Neuronal stem cell (in vitro differentiated cells): Measurements from ENCODE around the gene CANX.
"Not testable (repeated sequence)": the region's sequence is repeated elsewhere in the genome, so short reads cannot be mapped to it uniquely, and the experiment has no call there.

Source experiments
- DNase-seq: peaks from one replicate; pipeline ENCODE4 v3.0.0-alpha.2; 2013; ENCODE audit warnings: low spot score
- H2AFZ ChIP-seq: one replicate; pipeline ENCODE4 v1.6.1; 2013; ENCODE audit warnings: mild to moderate bottlenecking, low read length, inconsistent platforms
- H2AK5ac ChIP-seq: 2 replicates; pipeline ENCODE4 v1.6.1; 2013; ENCODE audit warnings: low read depth, mild to moderate bottlenecking, inconsistent platforms, low read length, moderate library complexity, mixed read lengths
- H2BK120ac ChIP-seq: 2 replicates; pipeline ENCODE4 v1.6.1; 2013; ENCODE audit warnings: low read depth, mild to moderate bottlenecking, inconsistent platforms, low read length, moderate library complexity, mixed read lengths
- H2BK12ac ChIP-seq: one replicate; pipeline ENCODE4 v1.6.1; 2013; ENCODE audit warnings: low read length, inconsistent platforms
- H2BK15ac ChIP-seq: 2 replicates; pipeline ENCODE4 v1.6.1; 2013; ENCODE audit warnings: mild to moderate bottlenecking, low read length, inconsistent platforms, mixed read lengths
- H2BK5ac ChIP-seq: one replicate; pipeline ENCODE4 v1.6.1; 2013; ENCODE audit warnings: inconsistent platforms, mild to moderate bottlenecking, low read length, moderate library complexity
- H3K14ac ChIP-seq: one replicate; pipeline ENCODE4 v1.6.1; 2013; ENCODE audit warnings: low read length, inconsistent platforms
- H3K18ac ChIP-seq: 2 replicates; pipeline ENCODE4 v1.6.1; 2013; ENCODE audit warnings: low read length, inconsistent platforms
- H3K23ac ChIP-seq: 2 replicates; pipeline ENCODE4 v1.6.1; 2013; ENCODE audit warnings: low read depth, mild to moderate bottlenecking, mixed read lengths, low read length, inconsistent platforms; ENCODE audit not compliant: poor library complexity
- H3K27ac ChIP-seq: replicated peaks from 3 replicates; pipeline ENCODE4 v1.5.1; 2013; ENCODE audit warnings: low read length, inconsistent platforms
- H3K27me3 ChIP-seq, 3 experiments: 2 replicates each; pipeline ENCODE4 v1.6.1; 2013; ENCODE audit warnings: low read length in 3 of 3, mild to moderate bottlenecking in 2 of 3, inconsistent platforms in 1 of 3, low read depth in 1 of 3, mixed read lengths in 1 of 3, moderate library complexity in 1 of 3; ENCODE audit not compliant: control insufficient read depth in 3 of 3, insufficient read depth in 3 of 3
- H3K36me3 ChIP-seq, 2 donors: replicated peaks in 1 of 2; 2 replicates each; pipeline ENCODE4 v1.6.1; 2013; ENCODE audit warnings: low read length in 2 of 2; ENCODE audit not compliant: control insufficient read depth in 2 of 2, insufficient read depth in 2 of 2
- H3K4ac ChIP-seq: 2 replicates; pipeline ENCODE4 v1.6.1; 2013; ENCODE audit warnings: inconsistent platforms, mild to moderate bottlenecking, low read length, moderate library complexity
- H3K4me1 ChIP-seq, 2 donors: 1 replicate in 1 of 2; 2 replicates in 1 of 2; pipeline ENCODE4 v1.6.1; 2013; ENCODE audit warnings: low read length in 2 of 2, low read depth in 1 of 2; ENCODE audit not compliant: control insufficient read depth in 2 of 2, insufficient read depth in 1 of 2
- H3K4me2 ChIP-seq: one replicate; pipeline ENCODE4 v1.6.1; 2013; ENCODE audit warnings: mild to moderate bottlenecking, low read length, inconsistent platforms; ENCODE audit not compliant: insufficient read depth, poor library complexity, severe bottlenecking
- H3K4me3 ChIP-seq, 2 donors: 2 replicates each; pipeline ENCODE4 v1.5.1; 2013; ENCODE audit warnings: low read length in 2 of 2, mild to moderate bottlenecking in 2 of 2, inconsistent platforms in 1 of 2, moderate library complexity in 1 of 2
- H3K79me1 ChIP-seq: one replicate; pipeline ENCODE4 v1.6.1; 2013; ENCODE audit warnings: low read depth, mild to moderate bottlenecking, inconsistent platforms, low read length, moderate library complexity
- H3K9ac ChIP-seq: one replicate; pipeline ENCODE4 v1.6.1; 2013; ENCODE audit warnings: mild to moderate bottlenecking, low read depth, low read length, inconsistent platforms; ENCODE audit not compliant: poor library complexity
- H3K9me3 ChIP-seq, 2 donors: replicated peaks in 1 of 2; 2 replicates each; pipeline versions ENCODE3 to v1.6.1; 2013; ENCODE audit warnings: low read length in 2 of 2, mild to moderate bottlenecking in 2 of 2, inconsistent platforms in 1 of 2, low read depth in 1 of 2, mixed read lengths in 1 of 2, moderate library complexity in 1 of 2; ENCODE audit not compliant: control insufficient read depth in 2 of 2, insufficient read depth in 1 of 2
- H4K8ac ChIP-seq: one replicate; pipeline ENCODE4 v1.6.1; 2013; ENCODE audit warnings: low read depth, mild to moderate bottlenecking, inconsistent platforms, low read length, moderate library complexity
- H4K91ac ChIP-seq: one replicate; pipeline ENCODE4 v1.6.1; 2013; ENCODE audit warnings: low read length, low read depth, mild to moderate bottlenecking, inconsistent platforms; ENCODE audit not compliant: poor library complexity
- WGBS, 2 donors: extraction: QIAGEN DNeasy Blood & Tissue Kit; methylation state at CpG; one replicate each; pipeline ENCODE4 v1.1.7; 2013; ENCODE audit warnings: missing lambda C conversion rate in 2 of 2, mixed read lengths in 1 of 2; ENCODE audit not compliant: insufficient read length in 2 of 2, insufficient replicate concordance in 1 of 2; ENCODE audit errors: extremely low coverage in 2 of 2; 5-methylcytosine and 5-hydroxymethylcytosine counted together

CANX gene

GRCh38 chr5:179653135-179653534 lies 45.6 kb upstream of the CANX start:
- not testable (repeated sequence) for H2AFZ ChIP-seq, H3K14ac ChIP-seq, H3K9ac ChIP-seq, H4K91ac ChIP-seq, H2AK5ac ChIP-seq, H2BK120ac ChIP-seq, H3K4me3 ChIP-seq, H3K27me3 ChIP-seq, DNase-seq, H3K4me2 ChIP-seq, H3K18ac ChIP-seq, H3K4me1 ChIP-seq, H3K36me3 ChIP-seq, H4K8ac ChIP-seq, H2BK12ac ChIP-seq, H3K23ac ChIP-seq, H2BK15ac ChIP-seq, H2BK5ac ChIP-seq, H3K79me1 ChIP-seq, H3K27ac ChIP-seq, H3K4ac ChIP-seq, H3K9me3 ChIP-seq
- no CpG with 5 or more reads among the region's 2 CpGs for WGBS, 2 donors

- H4K8ac ChIP-seq, H3K4me3 ChIP-seq, H3K4me1 ChIP-seq, H3K23ac ChIP-seq, H2BK15ac ChIP-seq, H3K4ac ChIP-seq, H3K79me1 ChIP-seq, H3K36me3 ChIP-seq, H3K9me3 ChIP-seq, H3K27ac ChIP-seq, H3K14ac ChIP-seq, H3K18ac ChIP-seq, H2BK120ac ChIP-seq, H2AK5ac ChIP-seq, H2BK12ac ChIP-seq, DNase-seq, H2BK5ac ChIP-seq, H3K9ac ChIP-seq, H4K91ac ChIP-seq, H3K4me2 ChIP-seq, H3K27me3 ChIP-seq: not testable (repeated sequence)
- peak overlapping the region; percentile 56 for H2AFZ ChIP-seq
- no CpG with 5 or more reads among the region's 50 CpGs for WGBS, 2 donors
Observed at GRCh38 chr5:179657302-179658178, 41.2 kb upstream of the CANX start.

GRCh38 chr5:179658179-179658856 lies 40.4 kb upstream of the CANX start:
- H2BK120ac ChIP-seq, H3K79me1 ChIP-seq, H3K9ac ChIP-seq, H3K14ac ChIP-seq, H4K91ac ChIP-seq, H2BK5ac ChIP-seq, H3K27me3 ChIP-seq, DNase-seq, H3K4ac ChIP-seq, H2AK5ac ChIP-seq, H3K4me1 ChIP-seq, H3K36me3 ChIP-seq, H3K23ac ChIP-seq, H4K8ac ChIP-seq, H3K9me3 ChIP-seq, H3K18ac ChIP-seq, H2BK15ac ChIP-seq, H3K27ac ChIP-seq, H2BK12ac ChIP-seq: not testable (repeated sequence)
- Histone ChIP-seq H3K4me2 (peak overlapping the region; percentile 56), H2AFZ (peak overlapping the region; percentile 81), H3K4me3 (peak overlapping the region; percentile 17 to 46)
- WGBS, 2 donors = no CpG with 5 or more reads among the region's 29 CpGs

GRCh38 chr5:179661647-179662046 lies 37.1 kb upstream of the CANX start:
- H2BK120ac ChIP-seq, H2BK15ac ChIP-seq, DNase-seq, H3K14ac ChIP-seq, H3K4me2 ChIP-seq, H4K8ac ChIP-seq, H3K4ac ChIP-seq, H2AK5ac ChIP-seq, H3K27ac ChIP-seq, H3K4me3 ChIP-seq, H3K4me1 ChIP-seq, H3K18ac ChIP-seq, H2AFZ ChIP-seq, H2BK12ac ChIP-seq, H3K9ac ChIP-seq, H3K23ac ChIP-seq, H4K91ac ChIP-seq, H3K9me3 ChIP-seq, H3K27me3 ChIP-seq, H2BK5ac ChIP-seq, H3K79me1 ChIP-seq: not testable (repeated sequence)
- H3K36me3 ChIP-seq = peaks cover 0 to 13% of the 10 kb centered on the region in 2 donors
- WGBS, 2 donors = no CpG with 5 or more reads among the region's 6 CpGs
